Measurements from ENCODE around the gene STXBP4.

- TF ChIP-seq CTCF (IDR thresholded peaks at IDR 0.05) (no peak), POLR2AphosphoS5 (IDR thresholded peaks at IDR 0.05) (no peak), EP300 (IDR thresholded peaks at IDR 0.05) (no peak)
Observed at GRCh38 chr17:54990118-54990517, 21.6 kb downstream of the STXBP4 start.
